Measurements from ENCODE around the gene EPB42. TPM values are rescaled to one million over a fixed set of nuclear protein-coding genes. Genes with fewer than 3 reads are reported as not detected.

EPB42 gene
- total RNA-seq, 2 donors from 2014 or later = not detected

DNA sequence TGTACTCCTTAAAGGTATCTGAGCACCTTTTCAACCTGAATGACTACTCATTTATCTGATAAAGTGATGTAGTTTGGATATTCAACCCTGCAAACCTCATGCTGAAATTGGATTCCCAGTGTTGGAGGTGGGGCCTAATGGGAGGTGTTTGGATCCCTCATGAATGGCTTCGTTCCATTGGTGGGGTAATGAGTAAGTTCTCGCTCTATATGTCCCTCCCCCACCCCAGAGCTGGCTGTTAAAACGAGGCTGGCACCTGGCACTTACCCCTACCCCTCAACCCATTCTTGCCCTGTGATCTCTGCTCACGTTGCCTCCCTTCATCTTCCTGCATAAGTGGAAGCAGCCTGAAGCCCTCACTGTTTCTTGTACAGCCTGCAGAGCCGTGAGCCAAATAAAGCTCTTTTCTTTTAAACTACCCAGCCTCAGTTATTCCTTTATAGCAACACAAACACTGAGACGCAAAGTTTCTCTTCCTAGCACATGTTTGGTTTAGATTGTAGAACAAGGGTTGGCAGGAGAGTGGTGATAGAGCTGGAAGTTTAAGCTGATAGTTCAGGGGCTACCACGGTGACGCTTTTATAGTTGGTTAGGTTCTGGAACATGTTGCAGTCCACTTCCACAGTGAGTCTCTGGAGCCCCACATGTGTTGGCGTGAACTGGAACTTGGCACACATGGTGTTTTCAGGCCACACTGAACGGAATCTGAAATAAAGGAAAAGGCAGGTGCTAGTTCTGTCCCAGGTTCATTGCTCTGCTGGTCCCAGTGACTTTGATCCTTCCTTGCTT lies 23.9 kb downstream of the EPB42 start:
- intact Hi-C loops (cut with DNase I) = no loop called here
- DNase-seq = no peak
- H3K27ac ChIP-seq = no peak overlapping the region
- H3K4me1 ChIP-seq = no peaks in the 10 kb centered on the region
- no peaks in the 10 kb centered on the region for H3K27me3 ChIP-seq
- H3K9me3 ChIP-seq = no peaks in the 10 kb centered on the region
- H3K9ac ChIP-seq (ENCODE audit: low read depth in 2 of 2, low read length in 2 of 2) = no peak overlapping the region
- no peaks in the 10 kb centered on the region for H3K36me3 ChIP-seq
- H3K4me3 ChIP-seq = no peak overlapping the region
- TF ChIP-seq CTCF (IDR thresholded peaks at IDR 0.05) = no peak

DNA sequence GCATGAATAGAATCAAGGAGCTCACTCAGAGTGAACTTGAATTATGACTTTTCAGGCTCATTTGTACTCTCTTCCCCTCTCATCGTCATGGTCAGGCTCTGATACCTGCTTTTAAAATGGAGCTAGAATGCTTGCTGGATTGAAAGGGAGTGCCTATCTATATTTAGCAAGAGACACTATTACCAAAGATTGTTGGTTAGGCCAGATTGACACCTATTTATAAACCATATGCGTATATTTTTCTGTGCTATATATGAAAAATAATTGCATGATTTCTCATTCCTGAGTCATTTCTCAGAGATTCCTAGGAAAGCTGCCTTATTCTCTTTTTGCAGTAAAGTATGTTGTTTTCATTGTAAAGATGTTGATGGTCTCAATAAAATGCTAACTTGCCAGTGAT lies 26.0 kb downstream of the EPB42 start:
- no peaks in the 10 kb centered on the region for H3K27me3 ChIP-seq
- peaks cover 5% of the 10 kb centered on the region for H3K36me3 ChIP-seq
- H3K9me3 ChIP-seq = no peaks in the 10 kb centered on the region
- no peak for DNase-seq
- intact Hi-C loops (cut with DNase I) = no loop called here
- no peak overlapping the region for H3K4me3 ChIP-seq
- no peak overlapping the region for H3K27ac ChIP-seq
- no peak for TF ChIP-seq CTCF (IDR thresholded peaks at IDR 0.05)
- no peaks in the 10 kb centered on the region for H3K4me1 ChIP-seq
- H3K9ac ChIP-seq (ENCODE audit: low read depth in 2 of 2, low read length in 2 of 2) = no peak overlapping the region

GRCh38 chr15:43193710-43194109 lies 27.1 kb downstream of the EPB42 start:
- Histone ChIP-seq H3K4me1 (no peaks in the 10 kb centered on the region), H3K4me3 (no peak overlapping the region), H3K9ac (ENCODE audit: low read depth in 2 of 2, low read length in 2 of 2) (no peak overlapping the region), H3K27me3 (no peaks in the 10 kb centered on the region), H3K27ac (no peak overlapping the region), H3K9me3 (no peaks in the 10 kb centered on the region), H3K36me3 (peaks cover 5% of the 10 kb centered on the region)
- intact Hi-C loops (cut with DNase I) = no loop called here
- TF ChIP-seq CTCF (IDR thresholded peaks at IDR 0.05) = no peak
- no peak for DNase-seq

- no peak for DNase-seq
- no peak for TF ChIP-seq CTCF (IDR thresholded peaks at IDR 0.05)
These were observed 30.6 kb downstream of the EPB42 start for GRCh38 chr15:43190178-43190577.

DNA sequence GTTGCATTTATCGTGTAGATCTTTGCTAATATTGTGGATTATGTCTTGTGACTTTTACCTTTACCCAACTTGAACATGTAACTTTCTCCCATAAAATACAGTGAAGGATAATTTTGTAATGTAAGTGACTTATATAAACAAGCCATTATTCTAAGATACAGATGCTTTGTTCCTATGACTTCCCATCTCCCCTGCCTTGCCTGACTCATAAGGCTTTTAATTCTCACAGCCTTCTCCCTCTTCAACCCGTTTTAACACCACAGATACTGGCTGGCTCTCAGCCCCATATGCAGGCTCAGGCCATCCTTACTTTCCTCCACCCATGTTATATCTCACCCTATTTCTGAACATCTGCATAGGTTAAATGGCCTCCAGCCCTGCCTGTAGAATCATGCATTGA lies 31.5 kb downstream of the EPB42 start:
- H3K36me3 ChIP-seq = peaks cover 5% of the 10 kb centered on the region
- H3K27me3 ChIP-seq = no peaks in the 10 kb centered on the region
- TF ChIP-seq CTCF (IDR thresholded peaks at IDR 0.05) = no peak
- no peaks in the 10 kb centered on the region for H3K4me1 ChIP-seq
- no peak for DNase-seq
- H3K9ac ChIP-seq (ENCODE audit: low read depth in 2 of 2, low read length in 2 of 2) = no peak overlapping the region
- no peak overlapping the region for H3K4me3 ChIP-seq
- intact Hi-C loops (cut with DNase I) = loop anchor here (10.0 kb wide), 1 partner anchor 84 kb away; the partner anchor contains the start of gene UBR1
- H3K27ac ChIP-seq = no peak overlapping the region
- no peaks in the 10 kb centered on the region for H3K9me3 ChIP-seq

More at GRCh38 chr15:43190178-43190577, 30.6 kb downstream of the EPB42 start:
- Histone ChIP-seq H3K36me3 (peaks cover 5% of the 10 kb centered on the region), H3K4me3 (no peak overlapping the region), H3K27me3 (no peaks in the 10 kb centered on the region), H3K9ac (ENCODE audit: low read depth in 2 of 2, low read length in 2 of 2) (no peak overlapping the region), H3K4me1 (no peaks in the 10 kb centered on the region), H3K27ac (no peak overlapping the region), H3K9me3 (no peaks in the 10 kb centered on the region)
- intact Hi-C loops (cut with DNase I) = no loop called here

All from colonic mucosa (tissue), 4 donors.